ENCODE results near the gene RWDD3.

GRCh38 chr1:95186149-95186548 lies 47.9 kb upstream of the RWDD3 start:
- TF ChIP-seq CTCF (IDR thresholded peaks at IDR 0.05; ENCODE audit: insufficient read depth, low read length, poor library complexity, severe bottlenecking) (no peak), EZH2phosphoT487 (conservative IDR thresholded peaks at IDR 0.05; ENCODE audit: low read length) (no peak)

All from SU-DHL-6 (cell line).